ENCODE measurements around the gene ZNHIT2.

ZNHIT2 gene

GRCh38 chr11:65072631-65072966 is 44.9 kb downstream of the ZNHIT2 start:
- no peak for DNase-seq (ENCODE audit: low read depth in 3 of 3)

DNA sequence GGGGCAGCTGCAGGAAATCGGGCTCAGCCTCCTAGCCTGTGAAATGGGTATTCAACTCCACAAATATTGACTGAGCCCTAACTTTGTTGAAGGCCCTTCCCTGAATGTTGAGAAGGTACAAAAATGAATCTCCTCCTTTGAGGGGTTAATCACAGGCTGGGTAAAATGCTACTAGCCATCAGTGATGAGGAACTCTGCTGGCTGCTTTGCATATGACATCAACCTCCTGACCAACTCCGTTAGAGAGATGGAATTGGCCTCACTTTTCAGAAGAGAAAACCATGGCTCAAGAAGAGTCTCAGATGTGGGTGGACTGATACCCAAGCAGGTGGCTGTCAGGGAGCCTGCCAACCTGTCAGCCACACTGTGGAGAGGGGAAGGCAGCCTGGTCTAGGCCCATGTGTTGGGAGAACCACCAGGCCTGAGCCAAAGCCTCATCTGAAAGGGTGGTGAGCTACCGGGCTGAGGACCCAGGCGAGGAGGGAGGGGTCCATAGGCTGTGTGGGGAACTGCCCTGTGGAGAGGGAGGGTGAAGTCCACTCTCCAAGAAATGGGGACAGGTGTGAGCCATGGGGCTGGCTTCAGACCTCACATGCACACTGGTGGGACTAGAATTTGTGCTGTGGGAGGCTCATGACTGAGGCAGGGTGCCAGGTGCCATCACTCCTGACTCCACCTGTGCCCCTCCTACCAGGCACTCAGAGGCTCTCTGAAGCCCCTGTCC is 45.4 kb downstream of the ZNHIT2 start:
- no peak for DNase-seq (ENCODE audit: low read depth in 3 of 3)

DNA sequence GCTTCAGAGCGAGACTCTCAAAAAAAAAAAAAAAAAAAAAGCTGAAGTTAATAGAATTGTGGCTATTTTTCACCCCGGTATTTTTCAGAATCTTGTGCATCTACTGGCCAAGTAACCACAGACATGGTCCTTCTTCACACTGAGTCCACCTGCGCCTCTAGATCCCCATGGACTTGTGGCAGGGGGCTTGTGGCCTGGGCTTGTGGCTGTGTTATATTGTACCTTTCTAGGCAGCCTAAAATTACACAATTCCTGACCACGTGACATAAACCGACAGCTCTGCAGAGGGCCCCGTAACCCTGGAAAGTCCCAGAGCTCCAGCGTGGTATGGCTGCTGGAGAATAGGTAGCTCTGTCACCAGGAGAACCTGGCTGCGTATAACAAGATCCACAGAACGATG is 48.3 kb downstream of the ZNHIT2 start:
- no peak for DNase-seq (ENCODE audit: low read depth in 3 of 3)

DNA sequence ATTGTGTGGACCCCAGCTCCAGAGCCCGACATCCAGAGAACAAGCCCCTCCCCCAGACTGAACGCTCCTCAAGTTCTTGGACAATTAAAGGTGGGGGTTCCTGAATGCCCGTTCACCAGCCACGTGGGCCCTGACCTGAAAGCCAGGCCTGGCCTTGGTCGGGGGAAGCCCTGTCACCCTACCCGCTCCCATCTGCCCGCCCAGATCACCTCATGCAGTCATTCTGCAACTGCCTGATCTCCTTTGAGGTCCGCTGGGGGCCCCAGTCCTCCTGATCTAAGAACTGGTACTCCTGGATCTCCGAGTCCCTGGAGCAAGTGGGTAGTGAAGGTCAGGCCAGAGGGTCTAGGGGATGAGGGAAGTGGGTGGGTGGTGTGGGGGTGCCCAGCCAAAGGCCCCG is 50.1 kb downstream of the ZNHIT2 start:
- DNase-seq (ENCODE audit: low read depth in 3 of 3), result no peak

GRCh38 chr11:65066805-65067291 is 50.7 kb downstream of the ZNHIT2 start:
- no peak for DNase-seq (ENCODE audit: low read depth in 3 of 3)
